ENCODE data around the gene GALK2.
"Not testable (repeated sequence)": the region's sequence is repeated elsewhere in the genome, so short reads cannot be mapped to it uniquely, and the experiment has no call there.

The GALK2 gene

DNA sequence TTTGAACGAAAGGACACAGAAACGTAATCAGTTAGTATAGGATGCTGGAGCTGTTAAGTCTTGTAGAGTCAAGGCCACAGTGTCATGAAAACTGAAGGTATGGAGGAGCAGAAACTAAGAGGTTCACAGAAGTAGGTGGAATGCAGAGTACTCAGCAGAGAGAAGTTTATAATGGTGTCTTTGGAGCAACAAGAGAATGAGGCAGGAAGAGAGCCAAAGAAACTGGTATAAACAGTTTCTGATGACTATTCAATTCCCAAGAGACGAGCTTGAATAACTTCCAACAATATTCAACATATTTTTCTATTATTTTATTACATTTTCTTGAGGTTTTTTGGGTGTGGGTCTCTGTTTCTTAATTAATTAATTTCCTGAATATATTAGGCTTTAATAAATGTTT is 29.6 kb downstream of the GALK2 start:
- Mint-ChIP-seq H3K4me3 (no peak overlapping the region), H3K27ac (ENCODE audit: low read depth) (no peak overlapping the region)

DNA sequence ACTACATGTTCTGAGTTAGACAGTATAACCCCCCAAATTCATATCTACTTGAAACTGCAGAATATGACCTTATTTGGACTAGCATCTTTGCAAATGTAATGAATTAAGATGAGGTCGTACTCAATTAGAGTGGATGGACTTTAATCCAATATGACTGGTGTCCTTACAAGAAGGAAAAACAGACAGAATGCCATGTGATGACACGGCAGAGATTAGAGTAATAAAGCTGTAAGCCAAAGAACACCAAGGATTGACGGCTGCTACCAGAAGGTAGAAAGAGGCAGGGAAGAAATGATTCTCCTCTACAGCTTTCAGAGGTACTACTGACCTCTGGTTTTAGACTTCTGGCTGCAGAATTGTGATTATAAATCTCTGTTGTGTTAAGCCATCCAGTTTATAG is 30.3 kb downstream of the GALK2 start:
- ATAC-seq (replicated peaks; ENCODE audit: extremely low read depth, poor library complexity, severe bottlenecking) (no peak), DNase-seq (ENCODE audit: low spot score in 2 of 2) (no peak)
- H3K4me1 Mint-ChIP-seq = peaks cover 30% of the 10 kb centered on the region
- peaks cover 14% of the 10 kb centered on the region for H3K36me3 Mint-ChIP-seq (ENCODE audit: insufficient read depth)
- no peak overlapping the region for H3K27ac Mint-ChIP-seq (ENCODE audit: low read depth)
- no peaks in the 10 kb centered on the region for H3K27me3 Mint-ChIP-seq
- H3K9me3 Mint-ChIP-seq = peaks cover 7% of the 10 kb centered on the region
- no peak overlapping the region for H3K4me3 Mint-ChIP-seq

More for the DNA sequence above, 29.6 kb downstream of the GALK2 start:
- Mint-ChIP-seq H3K4me1 (peaks cover 29% of the 10 kb centered on the region), H3K27me3 (no peaks in the 10 kb centered on the region), H3K9me3 (peaks cover 1% of the 10 kb centered on the region), H3K36me3 (ENCODE audit: insufficient read depth) (peaks cover 12% of the 10 kb centered on the region)
- ATAC-seq (replicated peaks; ENCODE audit: extremely low read depth, poor library complexity, severe bottlenecking) (no peak), DNase-seq (ENCODE audit: low spot score in 2 of 2) (no peak)

DNA sequence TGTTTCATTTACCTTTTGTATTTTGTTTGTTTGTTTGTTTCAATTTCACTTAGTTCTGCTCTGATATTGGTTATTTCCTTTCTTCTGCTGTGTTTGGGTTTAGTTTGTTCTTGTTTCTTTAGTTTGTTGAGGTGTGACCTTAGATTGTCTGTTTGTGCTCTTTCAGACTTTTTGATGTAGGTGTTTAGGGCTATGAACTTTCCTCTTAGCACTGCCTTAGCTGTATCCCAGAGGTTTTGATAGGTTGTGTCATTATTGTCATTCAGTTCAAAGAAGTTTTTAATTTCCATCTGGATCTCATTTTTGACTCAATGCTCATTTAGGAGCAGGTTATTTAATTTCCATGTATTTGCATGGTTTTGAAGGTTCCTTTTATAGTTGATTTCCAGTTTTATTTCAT is 38.1 kb downstream of the GALK2 start:
- not testable (repeated sequence) for ATAC-seq (replicated peaks; ENCODE audit: extremely low read depth, poor library complexity, severe bottlenecking); H3K27ac Mint-ChIP-seq (ENCODE audit: low read depth); DNase-seq (ENCODE audit: low spot score in 2 of 2); H3K27me3 Mint-ChIP-seq; H3K36me3 Mint-ChIP-seq (ENCODE audit: insufficient read depth); H3K4me3 Mint-ChIP-seq
- H3K4me1 Mint-ChIP-seq = peaks cover 23% of the 10 kb centered on the region
- H3K9me3 Mint-ChIP-seq = peaks cover 29% of the 10 kb centered on the region

DNA sequence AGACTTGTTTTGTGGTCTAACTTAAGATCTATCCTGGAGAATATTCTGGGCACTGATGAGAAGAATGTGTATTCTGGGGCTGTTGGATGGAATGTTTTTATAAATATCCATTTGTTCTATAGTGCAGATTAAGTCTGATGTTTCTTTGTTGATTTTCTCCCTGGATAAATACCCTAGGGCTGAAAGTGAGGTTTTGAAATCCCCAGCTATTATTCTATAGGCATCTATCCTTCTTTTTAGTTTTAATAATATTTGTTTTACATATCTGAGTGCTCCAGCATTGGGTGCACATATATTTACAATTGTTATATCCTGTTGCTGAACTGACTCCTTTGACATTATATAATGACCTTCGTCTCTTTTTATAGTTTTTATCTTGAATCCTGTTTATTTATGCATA is 42.9 kb downstream of the GALK2 start:
- Mint-ChIP-seq H3K36me3 (ENCODE audit: insufficient read depth) (peaks cover 6% of the 10 kb centered on the region), H3K9me3 (peaks cover 21% of the 10 kb centered on the region), H3K27ac (ENCODE audit: low read depth) (no peak overlapping the region), H3K27me3 (no peaks in the 10 kb centered on the region), H3K4me3 (no peak overlapping the region), H3K4me1 (peaks cover 46% of the 10 kb centered on the region)
- DNase-seq (ENCODE audit: low spot score in 2 of 2) (no peak), ATAC-seq (replicated peaks; ENCODE audit: extremely low read depth, poor library complexity, severe bottlenecking) (no peak)

DNA sequence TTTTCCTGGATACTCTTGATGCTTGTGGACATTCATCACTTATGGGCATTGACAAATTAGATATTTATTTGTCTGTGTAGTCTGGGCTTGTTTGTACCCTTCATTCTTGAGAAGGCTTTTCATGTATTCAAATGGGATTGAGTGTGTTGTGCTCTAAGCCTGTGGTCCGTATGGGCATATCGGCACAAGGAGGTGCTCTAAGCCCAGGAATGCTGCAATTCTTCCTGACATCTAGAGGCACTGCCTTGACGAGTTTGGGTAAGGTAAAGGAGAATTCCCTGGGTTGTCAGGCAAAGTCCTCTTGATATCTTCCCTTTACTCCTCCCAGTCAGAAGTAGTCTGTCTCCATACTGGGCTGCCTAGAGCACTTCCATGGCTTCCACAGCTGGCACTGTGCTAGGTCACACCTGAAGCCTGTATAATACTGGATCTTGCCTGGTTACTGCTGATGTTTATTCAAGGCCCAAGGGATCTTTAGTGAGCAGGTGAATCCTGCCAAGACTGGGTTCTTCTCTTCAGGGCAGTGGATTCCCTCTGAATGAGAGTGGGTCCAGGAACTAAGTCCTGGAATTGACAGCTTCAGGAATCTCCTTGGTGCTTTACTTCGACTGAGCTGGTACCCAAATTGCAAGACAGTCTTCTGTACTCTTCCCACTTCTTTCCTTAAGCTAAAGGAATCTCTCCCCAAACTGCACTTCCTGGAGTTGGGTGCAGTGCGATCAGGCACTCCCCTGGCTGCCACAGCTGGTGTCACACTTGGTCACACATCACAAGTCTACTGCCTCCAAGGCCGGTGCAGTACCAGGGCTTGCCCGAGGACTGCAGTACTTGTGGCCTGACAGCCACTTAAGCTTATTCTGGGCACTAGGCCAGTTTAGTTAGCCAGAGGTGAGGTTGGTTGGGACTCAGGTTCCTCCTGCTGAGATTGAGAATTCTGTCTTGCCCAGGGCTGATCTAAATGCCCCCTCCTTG is 46.0 kb downstream of the GALK2 start:
- DNase-seq (ENCODE audit: low spot score in 2 of 2) (no peak), ATAC-seq (replicated peaks; ENCODE audit: extremely low read depth, poor library complexity, severe bottlenecking) (peak; percentile 43)
- Mint-ChIP-seq H3K9me3 (no peaks in the 10 kb centered on the region), H3K27ac (ENCODE audit: low read depth) (peak overlapping the region; percentile 16), H3K4me1 (peaks cover 39% of the 10 kb centered on the region), H3K4me3 (no peak overlapping the region), H3K36me3 (ENCODE audit: insufficient read depth) (peaks cover 14% of the 10 kb centered on the region), H3K27me3 (no peaks in the 10 kb centered on the region)

DNA sequence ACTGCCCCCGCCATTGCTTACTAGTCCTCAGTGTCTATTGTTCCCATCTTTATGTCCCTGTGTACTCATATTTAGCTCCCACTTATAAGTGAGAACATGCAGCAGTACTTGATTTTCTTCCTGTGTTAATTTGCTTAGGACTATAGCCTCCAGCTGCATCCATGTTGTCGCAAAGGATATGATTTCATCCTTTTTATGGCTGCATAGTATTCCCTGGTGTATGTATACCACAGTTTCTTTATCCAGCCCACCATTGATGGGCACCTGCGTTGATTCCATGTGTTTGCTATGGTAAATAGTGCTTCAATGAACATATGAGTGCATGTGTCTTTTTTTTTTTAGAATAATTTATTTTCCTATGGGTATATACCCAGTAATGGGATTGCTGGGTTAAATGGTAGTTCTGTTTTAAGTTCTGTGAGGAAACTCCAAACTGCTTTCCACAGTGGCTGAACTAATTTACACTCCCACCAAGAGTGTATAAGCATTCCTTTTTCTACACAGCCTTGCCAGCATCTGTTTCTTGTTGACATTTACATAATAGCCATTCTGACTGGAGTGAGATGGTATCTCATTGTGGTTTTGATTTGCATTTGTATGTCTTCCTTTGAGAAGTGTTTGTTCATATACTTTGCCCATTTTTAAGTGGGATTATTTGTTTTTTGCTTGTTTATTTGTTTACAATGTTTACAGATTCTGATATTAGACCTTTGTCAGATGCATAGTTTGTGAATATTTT is 53.7 kb downstream of the GALK2 start:
- peaks cover 43% of the 10 kb centered on the region for H3K4me1 Mint-ChIP-seq
- no peak overlapping the region for H3K27ac Mint-ChIP-seq (ENCODE audit: low read depth)
- no peak overlapping the region for H3K4me3 Mint-ChIP-seq
- no peaks in the 10 kb centered on the region for H3K27me3 Mint-ChIP-seq
- H3K9me3 Mint-ChIP-seq = no peaks in the 10 kb centered on the region
- DNase-seq (ENCODE audit: low spot score in 2 of 2) (no peak), ATAC-seq (replicated peaks; ENCODE audit: extremely low read depth, poor library complexity, severe bottlenecking) (no peak)
- peaks cover 8% of the 10 kb centered on the region for H3K36me3 Mint-ChIP-seq (ENCODE audit: insufficient read depth)

DNA sequence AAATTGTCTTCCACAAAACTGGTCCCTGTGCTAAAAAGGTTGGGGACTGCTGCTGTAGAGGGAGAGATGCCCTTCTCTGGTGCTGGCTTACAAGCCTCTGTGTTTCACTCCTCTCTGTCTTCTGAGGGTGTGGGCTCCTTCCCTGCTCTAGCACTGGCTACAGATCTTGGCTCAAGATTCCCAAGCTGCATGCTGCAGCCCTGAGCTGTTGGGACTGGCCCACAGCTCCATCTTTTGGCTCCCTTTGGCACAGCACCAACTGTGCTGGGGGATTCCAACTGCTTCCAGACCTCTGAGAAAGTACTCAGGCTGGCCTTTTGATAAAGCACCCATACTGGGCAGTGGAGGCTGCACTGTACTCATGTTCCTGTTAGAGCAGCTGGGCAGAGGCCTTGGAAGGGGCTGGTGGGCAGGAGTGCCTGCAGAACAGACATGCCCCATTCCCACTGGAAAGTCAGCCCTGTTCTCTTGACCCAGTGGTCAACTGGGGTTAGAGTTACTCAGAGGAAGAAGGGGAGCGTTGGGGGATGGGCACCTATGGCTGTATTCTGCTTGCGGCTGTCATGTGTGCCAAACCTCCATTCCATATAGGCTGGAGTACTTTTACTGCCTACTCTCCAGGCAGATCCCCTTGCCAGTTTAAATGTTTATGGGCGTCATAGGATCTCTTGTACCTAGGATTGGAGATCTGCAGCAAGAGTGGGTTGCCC is 55.7 kb downstream of the GALK2 start:
- H3K4me1 Mint-ChIP-seq = peaks cover 49% of the 10 kb centered on the region
- DNase-seq (ENCODE audit: low spot score in 2 of 2) (no peak), ATAC-seq (replicated peaks; ENCODE audit: extremely low read depth, poor library complexity, severe bottlenecking) (no peak)
- H3K27me3 Mint-ChIP-seq = no peaks in the 10 kb centered on the region
- H3K36me3 Mint-ChIP-seq (ENCODE audit: insufficient read depth) = peaks cover 4% of the 10 kb centered on the region
- peak overlapping the region; percentile 16 for H3K27ac Mint-ChIP-seq (ENCODE audit: low read depth)
- H3K9me3 Mint-ChIP-seq = no peaks in the 10 kb centered on the region
- H3K4me3 Mint-ChIP-seq = no peak overlapping the region

DNA sequence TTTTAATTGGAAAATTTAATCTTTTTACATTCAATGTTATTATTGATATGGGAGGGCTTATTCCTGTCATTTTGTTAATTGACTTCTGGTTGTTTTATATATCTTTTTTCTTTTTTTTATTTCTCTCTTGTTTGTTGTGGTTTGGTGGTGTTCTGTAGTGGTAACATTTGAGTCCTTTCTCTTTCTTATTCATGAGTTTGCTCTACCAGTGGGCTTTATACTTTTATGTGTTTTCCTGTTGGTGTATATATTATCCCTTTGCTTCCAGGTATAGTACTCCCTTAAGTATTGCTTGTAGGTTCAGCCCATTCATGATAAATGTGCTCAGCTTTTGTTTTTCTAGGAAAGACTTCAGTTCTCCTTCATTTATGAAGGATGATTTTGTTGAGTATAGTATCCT is 57.6 kb downstream of the GALK2 start:
- no peaks in the 10 kb centered on the region for H3K27me3 Mint-ChIP-seq
- peak overlapping the region; percentile 16 for H3K27ac Mint-ChIP-seq (ENCODE audit: low read depth)
- H3K9me3 Mint-ChIP-seq = no peaks in the 10 kb centered on the region
- ATAC-seq (replicated peaks; ENCODE audit: extremely low read depth, poor library complexity, severe bottlenecking) (no peak), DNase-seq (ENCODE audit: low spot score in 2 of 2) (no peak)
- H3K4me1 Mint-ChIP-seq = peaks cover 41% of the 10 kb centered on the region
- peaks cover 6% of the 10 kb centered on the region for H3K36me3 Mint-ChIP-seq (ENCODE audit: insufficient read depth)
- no peak overlapping the region for H3K4me3 Mint-ChIP-seq

DNA sequence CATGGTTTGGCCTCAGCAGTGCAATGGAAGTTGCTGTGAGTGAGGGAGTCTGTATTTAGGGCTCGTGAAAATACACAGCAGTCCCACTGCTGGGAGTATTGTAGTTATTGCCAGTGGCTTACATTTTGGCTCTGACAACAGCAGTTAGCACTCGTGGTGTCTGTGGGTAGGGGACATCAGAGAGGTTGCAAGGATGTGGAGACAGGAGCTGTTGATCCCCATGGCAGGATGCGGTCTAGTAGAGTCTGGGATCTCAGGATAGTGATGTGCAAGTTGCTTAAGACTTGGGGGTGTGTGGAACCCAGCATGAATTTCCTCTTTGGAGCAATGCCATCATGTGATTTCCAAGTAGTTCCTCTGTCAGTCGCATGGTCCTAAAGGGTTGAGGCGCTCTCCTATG is 59.9 kb downstream of the GALK2 start:
- Mint-ChIP-seq H3K9me3 (no peaks in the 10 kb centered on the region), H3K4me3 (no peak overlapping the region), H3K27me3 (no peaks in the 10 kb centered on the region), H3K4me1 (peaks cover 35% of the 10 kb centered on the region), H3K36me3 (ENCODE audit: insufficient read depth) (peaks cover 10% of the 10 kb centered on the region), H3K27ac (ENCODE audit: low read depth) (no peak overlapping the region)
- DNase-seq (ENCODE audit: low spot score in 2 of 2) (no peak), ATAC-seq (replicated peaks; ENCODE audit: extremely low read depth, poor library complexity, severe bottlenecking) (no peak)

DNA sequence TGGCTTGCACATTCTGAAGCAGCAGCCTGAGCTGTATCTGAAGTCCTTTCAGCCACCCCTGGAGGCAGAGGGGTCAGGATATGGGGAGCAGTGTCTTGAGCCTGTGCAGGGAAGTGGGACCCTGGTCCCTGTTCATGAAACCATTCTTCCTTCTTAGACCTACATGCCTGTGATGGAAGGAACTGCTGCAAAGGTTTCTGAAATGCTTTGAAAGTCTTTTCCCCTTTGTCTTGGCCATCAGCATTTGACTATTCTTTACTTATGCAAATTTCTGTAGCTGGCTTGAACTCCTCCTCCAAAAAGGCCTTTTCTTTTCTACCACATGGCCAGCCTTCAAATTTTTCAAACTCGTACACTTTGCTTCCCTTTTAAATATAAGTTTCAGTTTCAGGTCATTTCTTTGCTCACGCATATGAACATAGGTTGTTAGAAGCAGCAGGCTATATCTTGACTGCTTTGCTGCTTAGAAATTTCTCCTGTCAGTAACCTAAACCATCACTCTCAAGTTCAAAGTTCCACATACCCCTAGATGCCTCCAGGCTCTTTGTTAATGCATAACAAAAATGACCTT is 62.3 kb downstream of the GALK2 start:
- no peaks in the 10 kb centered on the region for H3K27me3 Mint-ChIP-seq
- no peak for DNase-seq (ENCODE audit: low spot score in 2 of 2)
- peaks cover 8% of the 10 kb centered on the region for H3K36me3 Mint-ChIP-seq (ENCODE audit: insufficient read depth)
- no peak for ATAC-seq (replicated peaks; ENCODE audit: extremely low read depth, poor library complexity, severe bottlenecking)
- no peak overlapping the region for H3K27ac Mint-ChIP-seq (ENCODE audit: low read depth)
- H3K4me3 Mint-ChIP-seq = no peak overlapping the region
- peaks cover 32% of the 10 kb centered on the region for H3K4me1 Mint-ChIP-seq
- no peaks in the 10 kb centered on the region for H3K9me3 Mint-ChIP-seq

DNA sequence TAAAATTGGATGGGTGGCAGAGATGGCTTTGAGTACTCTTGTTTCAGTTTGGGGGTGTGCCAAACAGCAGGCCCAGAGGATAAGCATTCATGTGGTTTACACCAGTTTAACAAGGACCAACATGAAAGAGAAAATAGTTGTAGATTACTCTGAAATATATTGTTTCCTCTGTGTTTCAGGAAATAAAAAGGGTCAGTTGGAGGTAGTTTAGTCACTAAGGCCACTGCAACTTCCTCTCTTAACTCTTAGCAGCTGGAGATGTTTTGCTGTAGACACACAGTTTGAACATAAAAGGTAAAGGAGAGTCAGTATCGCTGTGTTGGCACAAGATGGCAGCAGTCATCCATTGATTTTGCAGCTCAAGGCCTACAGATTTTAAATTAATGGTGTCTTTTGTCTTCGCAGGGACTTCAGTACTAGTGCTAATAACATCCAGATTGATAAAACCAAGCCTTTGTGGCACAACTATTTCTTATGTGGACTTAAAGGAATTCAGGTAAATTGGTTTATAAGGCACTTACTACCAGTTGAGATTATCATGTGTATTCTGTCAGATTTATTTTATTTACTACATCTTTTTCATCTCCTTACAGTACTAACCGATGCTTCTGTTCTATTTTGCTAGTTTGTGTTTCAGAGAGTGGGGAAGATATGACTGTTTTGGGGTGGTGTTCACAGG is 65.5 kb downstream of the GALK2 start:
- H3K4me3 Mint-ChIP-seq = no peak overlapping the region
- H3K36me3 Mint-ChIP-seq (ENCODE audit: insufficient read depth) = peaks cover 10% of the 10 kb centered on the region
- peak overlapping the region; percentile 73 for H3K27ac Mint-ChIP-seq (ENCODE audit: low read depth)
- peaks cover 17% of the 10 kb centered on the region for H3K4me1 Mint-ChIP-seq
- H3K27me3 Mint-ChIP-seq = no peaks in the 10 kb centered on the region
- no peaks in the 10 kb centered on the region for H3K9me3 Mint-ChIP-seq
- DNase-seq (ENCODE audit: low spot score in 2 of 2) = peak; percentile 27 to 28
- ATAC-seq (replicated peaks; ENCODE audit: extremely low read depth, poor library complexity, severe bottlenecking) = peak; percentile 65

DNA sequence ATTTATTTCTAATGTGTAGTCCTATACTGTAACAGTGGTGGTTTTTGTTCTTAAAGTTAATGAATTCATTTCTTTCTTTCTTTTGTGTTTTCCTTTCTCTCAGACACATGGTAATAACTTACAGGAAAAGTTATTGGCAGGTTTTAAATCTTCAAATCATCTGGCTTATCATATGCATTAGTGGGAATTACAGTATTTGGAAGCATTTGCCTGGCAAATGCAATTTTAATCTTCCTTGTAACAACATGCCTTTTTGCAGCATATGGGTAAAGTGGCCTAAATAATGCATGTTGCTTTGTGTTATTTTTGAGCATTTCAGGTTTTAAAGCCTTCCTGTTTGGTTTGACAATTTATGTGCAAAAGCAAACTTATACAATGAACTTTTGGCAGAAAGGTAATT is 66.8 kb downstream of the GALK2 start:
- ATAC-seq (replicated peaks; ENCODE audit: extremely low read depth, poor library complexity, severe bottlenecking) (no peak), DNase-seq (ENCODE audit: low spot score in 2 of 2) (no peak)

More for the DNA sequence above, 66.8 kb downstream of the GALK2 start:
- no peaks in the 10 kb centered on the region for H3K9me3 Mint-ChIP-seq
- H3K4me3 Mint-ChIP-seq = no peak overlapping the region
- no peak overlapping the region for H3K27ac Mint-ChIP-seq (ENCODE audit: low read depth)
- peaks cover 17% of the 10 kb centered on the region for H3K4me1 Mint-ChIP-seq
- H3K27me3 Mint-ChIP-seq = no peaks in the 10 kb centered on the region
- H3K36me3 Mint-ChIP-seq (ENCODE audit: insufficient read depth) = peaks cover 9% of the 10 kb centered on the region

All from central memory CD8-positive, alpha-beta T cell (primary cell).